CD14-positive monocyte (primary cell): ENCODE data around the gene NTRK2. TPM values are rescaled to one million over a fixed set of nuclear protein-coding genes. Genes with fewer than 3 reads are reported as not detected.

Source experiments
- DNase-seq, 3 donors: peaks; one replicate each; pipeline ENCODE4 v3.0.0-alpha.2; 2011 to 2022
- H2AFZ ChIP-seq: 2 replicates; pipeline ENCODE4 v1.6.0; 2012; ENCODE audit warnings: mild to moderate bottlenecking, low read depth, low read length, inconsistent platforms; ENCODE audit not compliant: insufficient read depth, poor library complexity, severe bottlenecking
- H3K27ac ChIP-seq, 2 donors: 1 replicate in 1 of 2; 2 replicates in 1 of 2; pipeline ENCODE4 v1.5.1; 2012 to 2013; ENCODE audit warnings: low read length in 2 of 2, control low read depth in 1 of 2, inconsistent platforms in 1 of 2, low read depth in 1 of 2, mild to moderate bottlenecking in 1 of 2
- H3K27me3 ChIP-seq, 2 donors: one replicate each; pipeline versions ENCODE4 v1.6.0 to v1.6.1; 2011 to 2013; ENCODE audit warnings: low read length in 2 of 2; ENCODE audit not compliant: control insufficient read depth in 2 of 2, insufficient read depth in 2 of 2
- H3K36me3 ChIP-seq, 2 donors: replicated peaks in 1 of 2; 1 replicate in 1 of 2; 2 replicates in 1 of 2; pipeline versions ENCODE4 v1.5.1 to v1.6.1; 2012 to 2013; ENCODE audit warnings: low read length in 2 of 2, control low read depth in 1 of 2, inconsistent platforms in 1 of 2, mild to moderate bottlenecking in 1 of 2; ENCODE audit not compliant: insufficient read depth in 2 of 2, control insufficient read depth in 1 of 2
- H3K4me1 ChIP-seq, 2 donors: 1 replicate in 1 of 2; 2 replicates in 1 of 2; pipeline versions ENCODE4 v1.5.1 to v1.6.1; 2012 to 2013; ENCODE audit warnings: low read length in 2 of 2, control low read depth in 1 of 2, inconsistent platforms in 1 of 2, mild to moderate bottlenecking in 1 of 2, moderate library complexity in 1 of 2; ENCODE audit not compliant: insufficient read depth in 2 of 2, control insufficient read depth in 1 of 2
- H3K4me2 ChIP-seq: replicated peaks from 2 replicates; pipeline ENCODE3; 2012; ENCODE audit warnings: low read length, moderate library complexity, mild to moderate bottlenecking; ENCODE audit not compliant: poor library complexity, severe bottlenecking; ENCODE audit errors: extremely low read depth
- H3K4me3 ChIP-seq, 3 experiments: fragments of 200-600 bp in 1 of 3; sonication (generic) in 1 of 3; replicated peaks in 1 of 3; 1 replicate in 2 of 3; 2 replicates in 1 of 3; pipeline ENCODE4 v1.5.1; 2011 to 2013; ENCODE audit warnings: low read length in 3 of 3, mild to moderate bottlenecking in 3 of 3, control low read depth in 2 of 3, low read depth in 2 of 3, inconsistent platforms in 1 of 3, moderate library complexity in 1 of 3
- H3K79me2 ChIP-seq: 2 replicates; pipeline ENCODE4 v1.6.0; 2012; ENCODE audit warnings: mild to moderate bottlenecking, control low read depth, inconsistent platforms, low read length, moderate library complexity; ENCODE audit not compliant: insufficient read depth
- H3K9ac ChIP-seq: 2 replicates; pipeline ENCODE4 v1.6.0; 2017; ENCODE audit warnings: low read length, mild to moderate bottlenecking; ENCODE audit not compliant: insufficient read depth, poor library complexity, severe bottlenecking
- H3K9me3 ChIP-seq, 2 donors: replicated peaks in 1 of 2; 1 replicate in 1 of 2; 2 replicates in 1 of 2; pipeline versions ENCODE4 v1.5.1 to v1.6.1; 2012 to 2013; ENCODE audit warnings: low read length in 2 of 2, control low read depth in 1 of 2; ENCODE audit not compliant: control insufficient read depth in 1 of 2, insufficient read depth in 1 of 2
- H4K20me1 ChIP-seq: 2 replicates; pipeline ENCODE4 v1.6.0; 2012; ENCODE audit warnings: mild to moderate bottlenecking, low read length, control low read depth, moderate library complexity; ENCODE audit not compliant: insufficient read depth
- H3K27ac Mint-ChIP-seq, 7 donors: one replicate each; pipeline ENCODE4 v1.8.0; 2020; ENCODE audit warnings: mild to moderate bottlenecking in 7 of 7, mixed read lengths in 7 of 7, moderate library complexity in 6 of 7, inconsistent platforms in 2 of 7
- H3K27me3 Mint-ChIP-seq, 3 donors: one replicate each; pipeline ENCODE4 v1.8.0; 2021 to 2022; ENCODE audit warnings: low read depth in 3 of 3, mild to moderate bottlenecking in 3 of 3, mixed read lengths in 3 of 3, moderate library complexity in 3 of 3, inconsistent platforms in 1 of 3
- H3K36me3 Mint-ChIP-seq, 2 donors: one replicate each; pipeline ENCODE4 v1.8.0; 2020; ENCODE audit warnings: mixed read lengths in 2 of 2, inconsistent platforms in 1 of 2, mild to moderate bottlenecking in 1 of 2
- H3K4me1 Mint-ChIP-seq: one replicate; pipeline ENCODE4 v1.8.0; 2020; ENCODE audit warnings: mild to moderate bottlenecking, mixed read lengths
- H3K4me3 Mint-ChIP-seq, 2 donors: one replicate each; pipeline ENCODE4 v1.8.0; 2020; ENCODE audit warnings: mild to moderate bottlenecking in 2 of 2, mixed read lengths in 2 of 2, moderate library complexity in 1 of 2
- H3K9me3 Mint-ChIP-seq, 7 donors: one replicate each; pipeline ENCODE4 v1.8.0; 2020 to 2022; ENCODE audit warnings: mixed read lengths in 7 of 7, mild to moderate bottlenecking in 6 of 7, moderate library complexity in 6 of 7, inconsistent platforms in 2 of 7
- CTCF ChIP-seq: fragments of 200-600 bp; IDR thresholded peaks from one replicate; pipeline ENCODE4 v1.8.0; 2022; ENCODE audit warnings: antibody characterized with exemption, mild to moderate bottlenecking
- WGBS: methylation state at CpG from one replicate; pipeline ENCODE4 v1.1.5; 2013; ENCODE audit warnings: missing lambda C conversion rate; ENCODE audit not compliant: insufficient coverage; 5-methylcytosine and 5-hydroxymethylcytosine counted together
- intact Hi-C, 2 donors: fragments of 100-400 bp; cut with micrococcal nuclease; formaldehyde crosslinking; loops; one replicate each; pipeline versions ENCODE4 v1.15.0 to v1.15.1; 2023
- polyA plus RNA-seq, 3 donors: library from polyadenylated mRNA; depleted of rRNA in 1 of 3; unstranded in 2 of 3; stranded (reverse) in 1 of 3; fragments of 300-500 nt in 2 of 3; fragments of >200 nt in 1 of 3; fragmentation: Illumina TruSeq in 2 of 3; gene quantifications; 1 replicate in 2 of 3; 2 replicates in 1 of 3; pipeline ENCODE4 v1.2.3, GENCODE V29; 2012 to 2021

Gene NTRK2
- polyA plus RNA-seq, 3 donors, result not detected

GRCh38 chr9:84903963-84904362 is 234.4 kb downstream of the NTRK2 start:
- TF ChIP-seq CTCF, result no peak
- peaks cover 0 to 7% (median 2%) of the 10 kb centered on the region in 7 donors for H3K9me3 Mint-ChIP-seq
- no peak overlapping the region for H2AFZ ChIP-seq
- H3K36me3 Mint-ChIP-seq, result no peaks in the 10 kb centered on the region
- no peaks in the 10 kb centered on the region for H3K9me3 ChIP-seq
- no peak overlapping the region for H3K4me3 ChIP-seq
- H3K27ac Mint-ChIP-seq, result no peak overlapping the region
- H3K4me1 Mint-ChIP-seq, result no peaks in the 10 kb centered on the region
- H3K27ac ChIP-seq, result no peak overlapping the region
- H3K27me3 Mint-ChIP-seq, result peaks cover 0 to 4% (median 3%) of the 10 kb centered on the region in 3 donors
- no peaks in the 10 kb centered on the region for H3K4me1 ChIP-seq
- H3K4me2 ChIP-seq, result no peak overlapping the region
- H3K9ac ChIP-seq, result no peak overlapping the region
- no peak for DNase-seq
- intact Hi-C loops, result no loop called here
- H3K79me2 ChIP-seq, result no peaks in the 10 kb centered on the region
- no peaks in the 10 kb centered on the region for H3K27me3 ChIP-seq
- no peak overlapping the region for H3K4me3 Mint-ChIP-seq
- WGBS, result no CpG with 5 or more reads among the region's 2 CpGs
- no peaks in the 10 kb centered on the region for H4K20me1 ChIP-seq
- H3K36me3 ChIP-seq, result no peaks in the 10 kb centered on the region

DNA sequence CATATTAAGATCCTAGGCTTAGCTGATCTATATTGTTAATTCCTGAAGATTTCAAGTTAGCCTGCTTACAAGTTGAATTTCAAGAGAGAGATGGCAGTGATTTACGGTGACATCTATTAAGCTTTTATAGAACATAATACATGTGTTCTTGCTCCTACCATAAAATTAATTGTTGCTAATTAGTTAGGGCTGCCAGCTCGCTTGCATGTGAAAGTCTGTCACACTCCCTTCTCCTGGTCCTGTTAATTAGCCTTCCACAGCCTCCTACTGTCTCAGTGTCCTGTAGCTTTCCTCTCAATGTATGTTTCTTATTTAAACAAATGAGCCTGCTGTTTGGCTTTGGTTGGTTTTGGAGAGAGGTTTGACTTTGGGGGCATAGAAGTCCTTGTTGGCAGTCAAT is 247.2 kb downstream of the NTRK2 start:
- H3K36me3 Mint-ChIP-seq, result no peaks in the 10 kb centered on the region
- no peak overlapping the region for H3K4me3 Mint-ChIP-seq
- no peak for TF ChIP-seq CTCF
- intact Hi-C loops, result no loop called here
- H3K4me1 Mint-ChIP-seq, result no peaks in the 10 kb centered on the region
- no peak overlapping the region for H3K4me2 ChIP-seq
- H3K4me3 ChIP-seq, result no peak overlapping the region
- DNase-seq, result no peak
- no peaks in the 10 kb centered on the region for H3K79me2 ChIP-seq
- H3K27me3 Mint-ChIP-seq, result peaks cover 0 to 5% (median 2%) of the 10 kb centered on the region in 3 donors
- no peaks in the 10 kb centered on the region for H3K36me3 ChIP-seq
- WGBS, result no CpG with 5 or more reads among the region's 2 CpGs
- no peak overlapping the region for H2AFZ ChIP-seq
- H3K4me1 ChIP-seq, result no peaks in the 10 kb centered on the region
- no peaks in the 10 kb centered on the region for H4K20me1 ChIP-seq
- H3K9ac ChIP-seq, result no peak overlapping the region
- no peaks in the 10 kb centered on the region for H3K27me3 ChIP-seq
- peaks cover 0 to 7% (median 4%) of the 10 kb centered on the region in 7 donors for H3K9me3 Mint-ChIP-seq
- H3K9me3 ChIP-seq, result no peaks in the 10 kb centered on the region
- H3K27ac Mint-ChIP-seq, result no peak overlapping the region
- no peak overlapping the region for H3K27ac ChIP-seq
